ENCODE data around the gene FMN2.

DNA sequence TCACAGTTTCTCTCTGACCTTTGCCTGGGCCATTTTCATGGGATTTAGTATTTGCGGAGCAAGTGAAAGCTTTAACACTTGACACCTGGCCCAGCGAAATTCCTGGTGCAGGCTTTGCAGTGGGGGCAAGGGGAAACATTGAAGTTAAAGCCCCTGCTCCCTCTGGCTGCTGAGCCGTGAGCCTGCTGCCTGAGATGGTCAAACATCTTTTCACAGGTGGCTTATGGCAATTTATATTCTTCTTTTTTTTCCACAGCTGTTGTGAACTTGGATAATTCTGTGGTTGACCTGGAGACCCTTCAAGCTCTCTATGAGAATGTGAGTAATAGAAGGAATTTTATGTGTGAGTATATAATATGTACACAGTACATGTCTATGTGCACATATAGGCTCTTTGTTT lies 202.9 kb downstream of the FMN2 start:
- TF ChIP-seq, protein P1, sequence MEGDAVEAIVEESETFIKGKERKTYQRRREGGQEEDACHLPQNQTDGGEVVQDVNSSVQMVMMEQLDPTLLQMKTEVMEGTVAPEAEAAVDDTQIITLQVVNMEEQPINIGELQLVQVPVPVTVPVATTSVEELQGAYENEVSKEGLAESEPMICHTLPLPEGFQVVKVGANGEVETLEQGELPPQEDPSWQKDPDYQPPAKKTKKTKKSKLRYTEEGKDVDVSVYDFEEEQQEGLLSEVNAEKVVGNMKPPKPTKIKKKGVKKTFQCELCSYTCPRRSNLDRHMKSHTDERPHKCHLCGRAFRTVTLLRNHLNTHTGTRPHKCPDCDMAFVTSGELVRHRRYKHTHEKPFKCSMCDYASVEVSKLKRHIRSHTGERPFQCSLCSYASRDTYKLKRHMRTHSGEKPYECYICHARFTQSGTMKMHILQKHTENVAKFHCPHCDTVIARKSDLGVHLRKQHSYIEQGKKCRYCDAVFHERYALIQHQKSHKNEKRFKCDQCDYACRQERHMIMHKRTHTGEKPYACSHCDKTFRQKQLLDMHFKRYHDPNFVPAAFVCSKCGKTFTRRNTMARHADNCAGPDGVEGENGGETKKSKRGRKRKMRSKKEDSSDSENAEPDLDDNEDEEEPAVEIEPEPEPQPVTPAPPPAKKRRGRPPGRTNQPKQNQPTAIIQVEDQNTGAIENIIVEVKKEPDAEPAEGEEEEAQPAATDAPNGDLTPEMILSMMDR (IDR thresholded peaks at IDR 0.05; ENCODE audit: low read depth, low read length), result no peak
- TF ChIP-seq EZH2phosphoT487 (IDR thresholded peaks at IDR 0.05; ENCODE audit: low read depth), result no peak
